Suprapubic skin (tissue), 4 donors: ENCODE measurements around the gene AKR1B15.

Experiments used
- CTCF ChIP-seq, 2 donors: fragments of 200-600 bp in 1 of 2; fragments of 450-650 bp in 1 of 2; sonication (generic) in 1 of 2; IDR thresholded peaks; one replicate each; pipeline ENCODE4 v1.5.1; 2016 to 2019; ENCODE audit warnings: antibody characterized with exemption in 2 of 2, mild to moderate bottlenecking in 1 of 2, moderate library complexity in 1 of 2
- POLR2A ChIP-seq, 2 donors: fragments of 450-650 bp; IDR thresholded peaks; one replicate each; pipeline ENCODE4 v1.6.1; 2017; ENCODE audit warnings: antibody characterized with exemption in 2 of 2, mild to moderate bottlenecking in 2 of 2, moderate library complexity in 2 of 2
- POLR2AphosphoS5 ChIP-seq, 3 donors: sonication (generic); formaldehyde crosslinking; IDR thresholded peaks; one replicate each; pipeline ENCODE4 v1.6.1; 2017; ENCODE audit warnings: antibody characterized with exemption in 3 of 3

- TF ChIP-seq CTCF (IDR thresholded peaks at IDR 0.05), result no peak
- no peak for TF ChIP-seq POLR2AphosphoS5 (IDR thresholded peaks at IDR 0.05)
- no peak for TF ChIP-seq POLR2A (IDR thresholded peaks at IDR 0.05)
Measured at GRCh38 chr7:134627109-134627774, 78.3 kb downstream of the AKR1B15 start.
